Measurements from ENCODE around the gene MED17. TPM values are rescaled to one million over a fixed set of nuclear protein-coding genes. Genes with fewer than 3 reads are reported as not detected.
"Not testable (repeated sequence)": the region's sequence is repeated elsewhere in the genome, so short reads cannot be mapped to it uniquely, and the experiment has no call there.

Gene MED17
- polyA plus RNA-seq, 3 donors from 2014 or later = 8.2 to 24.5 (median 8.8) TPM

- Mint-ChIP-seq H3K27me3 (ENCODE audit: low read depth in 3 of 3) (peaks cover 0 to 4% (median 1%) of the 10 kb centered on the region in 3 donors), H3K27ac (no peak overlapping the region), H3K4me3 (no peak overlapping the region), H3K9me3 (no peaks in the 10 kb centered on the region), H3K36me3 (peaks cover 0 to 7% (median 0%) of the 10 kb centered on the region in 3 donors), H3K4me1 (no peaks in the 10 kb centered on the region)
- DNase-seq = no peak
These were observed 13.9 kb upstream of the MED17 start for GRCh38 chr11:93770160-93770559.

- Mint-ChIP-seq H3K4me1 (no peaks in the 10 kb centered on the region), H3K27ac (no peak overlapping the region)
- DNase-seq = no peak
These were observed 12.0 kb upstream of the MED17 start for GRCh38 chr11:93772123-93772522.

GRCh38 chr11:93773045-93773477, 11.0 kb upstream of the MED17 start:
- no peak overlapping the region for H3K4me3 Mint-ChIP-seq
- no peaks in the 10 kb centered on the region for H3K4me1 Mint-ChIP-seq
- DNase-seq = no peak
- H3K27me3 Mint-ChIP-seq (ENCODE audit: low read depth in 3 of 3) = peaks cover 0 to 2% (median 1%) of the 10 kb centered on the region in 3 donors
- H3K27ac Mint-ChIP-seq = no peak overlapping the region
- no peaks in the 10 kb centered on the region for H3K9me3 Mint-ChIP-seq
- peaks cover 0 to 3% (median 0%) of the 10 kb centered on the region in 3 donors for H3K36me3 Mint-ChIP-seq

More at GRCh38 chr11:93772123-93772522, 12.0 kb upstream of the MED17 start:
- H3K27me3 Mint-ChIP-seq (ENCODE audit: low read depth in 3 of 3) = peaks cover 0 to 4% (median 1%) of the 10 kb centered on the region in 3 donors
- no peak overlapping the region for H3K4me3 Mint-ChIP-seq
- no peaks in the 10 kb centered on the region for H3K9me3 Mint-ChIP-seq
- H3K36me3 Mint-ChIP-seq = no peaks in the 10 kb centered on the region

- Mint-ChIP-seq H3K36me3 (peaks cover 0 to 3% (median 0%) of the 10 kb centered on the region in 3 donors), H3K4me1 (no peaks in the 10 kb centered on the region), H3K4me3 (no peak overlapping the region), H3K9me3 (no peaks in the 10 kb centered on the region), H3K27ac (no peak overlapping the region), H3K27me3 (ENCODE audit: low read depth in 3 of 3) (peaks cover 0 to 1% (median 0%) of the 10 kb centered on the region in 3 donors)
- DNase-seq = no peak
These were observed 10.4 kb upstream of the MED17 start for GRCh38 chr11:93773601-93774200.

- not testable (repeated sequence) for H3K4me1 Mint-ChIP-seq; H3K4me3 Mint-ChIP-seq; DNase-seq; H3K27ac Mint-ChIP-seq; H3K9me3 Mint-ChIP-seq; H3K36me3 Mint-ChIP-seq; H3K27me3 Mint-ChIP-seq (ENCODE audit: low read depth in 3 of 3)
These were observed 9.5 kb upstream of the MED17 start for GRCh38 chr11:93774560-93774959.

- Mint-ChIP-seq H3K4me3 (no peak overlapping the region), H3K36me3 (peaks cover 0 to 3% (median 0%) of the 10 kb centered on the region in 3 donors), H3K27ac (peak overlapping the region in 1 of 6 donors; percentile 55), H3K4me1 (no peaks in the 10 kb centered on the region), H3K27me3 (ENCODE audit: low read depth in 3 of 3) (peaks cover 0 to 1% (median 0%) of the 10 kb centered on the region in 3 donors), H3K9me3 (no peaks in the 10 kb centered on the region)
- no peak for DNase-seq
These were observed 8.8 kb upstream of the MED17 start for GRCh38 chr11:93775289-93775688.

GRCh38 chr11:93783362-93783761, 720 bp upstream of the MED17 start:
- Mint-ChIP-seq H3K4me3 (peak overlapping the region; percentile 91 to 99 (median 95)), H3K4me1 (peaks cover 37 to 50% of the 10 kb centered on the region in 2 donors), H3K27ac (peak overlapping the region in 5 of 6 donors; percentile 86 to 97 (median 94)), H3K27me3 (ENCODE audit: low read depth in 3 of 3) (peaks cover 0 to 3% (median 2%) of the 10 kb centered on the region in 3 donors), H3K9me3 (no peaks in the 10 kb centered on the region), H3K36me3 (peaks cover 0 to 3% (median 0%) of the 10 kb centered on the region in 3 donors)
- DNase-seq = no peak

GRCh38 chr11:93783765-93784144, 327 bp upstream of the MED17 start:
- peaks cover 0 to 5% (median 0%) of the 10 kb centered on the region in 3 donors for H3K36me3 Mint-ChIP-seq
- peak overlapping the region; percentile 86 to 97 (median 91) for H3K27ac Mint-ChIP-seq
- DNase-seq = no peak
- H3K9me3 Mint-ChIP-seq = no peaks in the 10 kb centered on the region
- peaks cover 39 to 54% of the 10 kb centered on the region in 2 donors for H3K4me1 Mint-ChIP-seq
- peak overlapping the region; percentile 91 to 99 (median 95) for H3K4me3 Mint-ChIP-seq
- peaks cover 0 to 3% (median 2%) of the 10 kb centered on the region in 3 donors for H3K27me3 Mint-ChIP-seq (ENCODE audit: low read depth in 3 of 3)

- Mint-ChIP-seq H3K27me3 (ENCODE audit: low read depth in 3 of 3) (peaks cover 0 to 3% (median 2%) of the 10 kb centered on the region in 3 donors), H3K4me1 (peaks cover 42 to 59% of the 10 kb centered on the region in 2 donors), H3K36me3 (peaks cover 0 to 10% (median 1%) of the 10 kb centered on the region in 3 donors), H3K9me3 (no peaks in the 10 kb centered on the region), H3K27ac (peak overlapping the region; percentile 86 to 97 (median 91)), H3K4me3 (peak overlapping the region; percentile 91 to 99 (median 95))
- DNase-seq = no peak
These were observed 866 bp downstream of the MED17 start for GRCh38 chr11:93784935-93785360.

- peak overlapping the region in 1 of 6 donors; percentile 55 for H3K27ac Mint-ChIP-seq
- peaks cover 0 to 2% (median 0%) of the 10 kb centered on the region in 3 donors for H3K27me3 Mint-ChIP-seq (ENCODE audit: low read depth in 3 of 3)
- H3K9me3 Mint-ChIP-seq = no peaks in the 10 kb centered on the region
- H3K36me3 Mint-ChIP-seq = peaks cover 17 to 44% (median 20%) of the 10 kb centered on the region in 3 donors
- H3K4me3 Mint-ChIP-seq = no peak overlapping the region
- DNase-seq = no peak
- peaks cover 20 to 45% of the 10 kb centered on the region in 2 donors for H3K4me1 Mint-ChIP-seq
These were observed 7.4 kb downstream of the MED17 start for GRCh38 chr11:93791493-93791892.

- no peak for DNase-seq
- H3K4me3 Mint-ChIP-seq = no peak overlapping the region
- peak overlapping the region in 1 of 6 donors; percentile 2 for H3K27ac Mint-ChIP-seq
- peaks cover 0 to 2% (median 0%) of the 10 kb centered on the region in 3 donors for H3K27me3 Mint-ChIP-seq (ENCODE audit: low read depth in 3 of 3)
- peaks cover 5 to 20% of the 10 kb centered on the region in 2 donors for H3K4me1 Mint-ChIP-seq
- no peaks in the 10 kb centered on the region for H3K9me3 Mint-ChIP-seq
- peaks cover 27 to 56% (median 35%) of the 10 kb centered on the region in 3 donors for H3K36me3 Mint-ChIP-seq
These were observed 12.6 kb downstream of the MED17 start for GRCh38 chr11:93796441-93797231.

GRCh38 chr11:93801366-93801765, 17.3 kb downstream of the MED17 start:
- H3K36me3 Mint-ChIP-seq = peaks cover 11 to 49% (median 36%) of the 10 kb centered on the region in 3 donors

GRCh38 chr11:93804879-93805278, 20.8 kb downstream of the MED17 start:
- no peak overlapping the region for H3K4me3 Mint-ChIP-seq
- no peaks in the 10 kb centered on the region for H3K9me3 Mint-ChIP-seq
- H3K4me1 Mint-ChIP-seq = peaks cover 5 to 17% of the 10 kb centered on the region in 2 donors
- peak overlapping the region in 3 of 6 donors; percentile 4 to 30 (median 29) for H3K27ac Mint-ChIP-seq
- H3K27me3 Mint-ChIP-seq (ENCODE audit: low read depth in 3 of 3) = peaks cover 0 to 1% (median 0%) of the 10 kb centered on the region in 3 donors
- no peak for DNase-seq
- H3K36me3 Mint-ChIP-seq = peaks cover 0 to 45% (median 23%) of the 10 kb centered on the region in 3 donors

More at GRCh38 chr11:93801366-93801765, 17.3 kb downstream of the MED17 start:
- Mint-ChIP-seq H3K4me1 (peaks cover 5 to 10% of the 10 kb centered on the region in 2 donors), H3K27me3 (ENCODE audit: low read depth in 3 of 3) (no peaks in the 10 kb centered on the region), H3K27ac (no peak overlapping the region), H3K4me3 (no peak overlapping the region), H3K9me3 (no peaks in the 10 kb centered on the region)
- DNase-seq = no peak

- no peak for DNase-seq
- peaks cover 3 to 7% of the 10 kb centered on the region in 2 donors for H3K4me1 Mint-ChIP-seq
- peaks cover 0 to 1% (median 0%) of the 10 kb centered on the region in 3 donors for H3K27me3 Mint-ChIP-seq (ENCODE audit: low read depth in 3 of 3)
- H3K36me3 Mint-ChIP-seq = peaks cover 0 to 41% (median 25%) of the 10 kb centered on the region in 3 donors
- no peaks in the 10 kb centered on the region for H3K9me3 Mint-ChIP-seq
- H3K27ac Mint-ChIP-seq = no peak overlapping the region
- no peak overlapping the region for H3K4me3 Mint-ChIP-seq
These were observed 23.9 kb downstream of the MED17 start for GRCh38 chr11:93807980-93808379.
